Suppressor macrophage treated with lipopolysaccharide for 1 hour (primary cell): Measurements from ENCODE around the gene INPP5D.

Experiments
- DNase-seq, 3 donors: peaks; one replicate each; pipeline ENCODE4 v3.0.0-alpha.2; 2020 to 2022

The INPP5D gene

GRCh38 chr2:233245406-233245805, 185.3 kb downstream of the INPP5D start:
- DNase-seq = no peak

GRCh38 chr2:233247116-233247515, 187.0 kb downstream of the INPP5D start:
- DNase-seq = no peak

GRCh38 chr2:233247744-233248143, 187.6 kb downstream of the INPP5D start:
- DNase-seq = peak in 2 of 3 donors; percentile 40 to 50

- DNase-seq = peak; percentile 47 to 58 (median 57)
Measured at GRCh38 chr2:233248999-233249398, 188.9 kb downstream of the INPP5D start.

- no peak for DNase-seq
Measured at GRCh38 chr2:233250568-233250967, 190.4 kb downstream of the INPP5D start.

GRCh38 chr2:233250985-233251305, 190.8 kb downstream of the INPP5D start:
- DNase-seq = no peak

GRCh38 chr2:233251306-233252116, 191.4 kb downstream of the INPP5D start, which contains the start of gene ATG16L1:
Gene ATG16L1, plus strand, starts transcription at chr2:233251673. Its CDS starts 155 bp downstream, at chr2:233251828.
- peak; percentile 98 for DNase-seq

- DNase-seq = no peak
Measured at GRCh38 chr2:233252227-233252626, 192.1 kb downstream of the INPP5D start.

GRCh38 chr2:233255151-233255550, 195.0 kb downstream of the INPP5D start:
- no peak for DNase-seq

GRCh38 chr2:233256048-233256447, 195.9 kb downstream of the INPP5D start:
- no peak for DNase-seq
